T-helper 2 cell (primary cell): Measurements from ENCODE around the gene SYNGR2.
"Not testable (repeated sequence)": the region's sequence is repeated elsewhere in the genome, so short reads cannot be mapped to it uniquely, and the experiment has no call there.

ENCODE experiments used
- DNase-seq, 5 experiments: peaks; one replicate each; pipeline versions ENCODE4 v3.0.0 to v3.0.0-alpha.2; 2012 to 2022

The SYNGR2 gene

DNA sequence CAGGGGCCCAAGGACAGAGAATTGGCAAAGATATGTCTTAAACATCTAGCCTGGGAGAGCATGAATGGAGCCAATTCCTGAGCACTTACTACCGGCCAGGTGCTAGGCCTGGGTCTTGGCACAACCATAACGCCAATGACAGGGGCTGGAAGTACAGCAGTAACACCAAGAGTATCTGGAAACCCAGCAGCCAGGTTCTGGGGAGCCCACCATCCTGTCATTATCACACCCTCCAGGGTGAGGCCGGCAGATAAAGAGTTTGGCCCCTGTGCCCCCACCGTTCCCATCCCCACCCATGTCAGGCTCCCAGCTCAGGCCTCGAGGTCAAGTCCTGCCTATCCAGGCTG is 38.3 kb upstream of the SYNGR2 start:
- peak in 1 of 5 experiments; percentile 24 for DNase-seq

- DNase-seq, result peak in 3 of 5 experiments; percentile 77 to 98 (median 95)
Measured at GRCh38 chr17:78130437-78131101, 37.8 kb upstream of the SYNGR2 start, which contains the start of gene TMC8. TSS of gene TMC8 (plus strand) at chr17:78130771. CDS start at chr17:78131589, 818 bp downstream.

- DNase-seq, result peak in 2 of 5 experiments; percentile 50 to 73
Measured at GRCh38 chr17:78131172-78132083, 37.0 kb upstream of the SYNGR2 start.

- peak in 3 of 5 experiments; percentile 59 to 90 (median 83) for DNase-seq
Measured at GRCh38 chr17:78132084-78132676, 36.2 kb upstream of the SYNGR2 start.

- DNase-seq, result no peak
Measured at GRCh38 chr17:78132767-78133178, 35.6 kb upstream of the SYNGR2 start.

DNA sequence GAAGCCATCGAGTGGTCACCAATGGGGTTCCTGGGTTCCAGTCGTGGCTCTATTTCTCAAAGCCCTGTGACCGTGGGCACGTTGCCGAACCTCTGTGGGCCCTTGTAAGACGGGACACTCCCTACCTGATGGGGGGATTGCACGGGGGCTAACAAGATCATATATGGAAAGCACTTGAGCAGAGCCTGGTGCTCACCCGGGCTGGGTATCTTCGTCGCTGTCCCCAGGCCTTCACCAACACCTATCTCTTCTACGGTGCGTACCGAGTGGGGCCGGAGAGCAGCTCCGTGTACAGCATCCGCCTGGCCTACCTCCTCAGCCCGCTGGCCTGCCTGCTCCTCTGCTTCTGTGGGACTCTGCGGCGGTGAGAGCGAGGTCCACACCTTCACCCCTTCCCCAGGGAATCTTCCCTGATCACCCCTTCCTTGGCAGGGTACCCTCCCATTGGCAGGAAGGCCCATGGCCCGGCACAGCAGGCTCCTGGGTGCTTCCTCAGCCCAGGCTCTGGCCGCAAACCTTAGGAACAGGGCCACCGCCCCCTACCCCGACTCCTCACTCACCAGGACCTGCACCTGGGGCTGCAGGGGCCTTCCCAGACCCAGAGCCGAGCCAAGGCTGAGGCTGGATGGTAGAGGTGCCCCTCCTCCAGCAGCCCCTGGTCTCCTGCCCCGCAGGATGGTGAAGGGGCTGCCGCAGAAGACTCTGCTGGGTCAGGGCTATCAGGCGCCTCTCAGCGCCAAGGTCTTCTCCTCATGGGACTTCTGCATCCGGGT is 35.0 kb upstream of the SYNGR2 start:
- peak in 1 of 5 experiments; percentile 41 for DNase-seq

GRCh38 chr17:78133971-78134898 is 34.1 kb upstream of the SYNGR2 start:
- peak in 4 of 5 experiments; percentile 61 to 91 (median 78) for DNase-seq

- no peak for DNase-seq
Measured at GRCh38 chr17:78134899-78135385, 33.4 kb upstream of the SYNGR2 start.

GRCh38 chr17:78135858-78136500 is 32.4 kb upstream of the SYNGR2 start:
- no peak for DNase-seq

DNA sequence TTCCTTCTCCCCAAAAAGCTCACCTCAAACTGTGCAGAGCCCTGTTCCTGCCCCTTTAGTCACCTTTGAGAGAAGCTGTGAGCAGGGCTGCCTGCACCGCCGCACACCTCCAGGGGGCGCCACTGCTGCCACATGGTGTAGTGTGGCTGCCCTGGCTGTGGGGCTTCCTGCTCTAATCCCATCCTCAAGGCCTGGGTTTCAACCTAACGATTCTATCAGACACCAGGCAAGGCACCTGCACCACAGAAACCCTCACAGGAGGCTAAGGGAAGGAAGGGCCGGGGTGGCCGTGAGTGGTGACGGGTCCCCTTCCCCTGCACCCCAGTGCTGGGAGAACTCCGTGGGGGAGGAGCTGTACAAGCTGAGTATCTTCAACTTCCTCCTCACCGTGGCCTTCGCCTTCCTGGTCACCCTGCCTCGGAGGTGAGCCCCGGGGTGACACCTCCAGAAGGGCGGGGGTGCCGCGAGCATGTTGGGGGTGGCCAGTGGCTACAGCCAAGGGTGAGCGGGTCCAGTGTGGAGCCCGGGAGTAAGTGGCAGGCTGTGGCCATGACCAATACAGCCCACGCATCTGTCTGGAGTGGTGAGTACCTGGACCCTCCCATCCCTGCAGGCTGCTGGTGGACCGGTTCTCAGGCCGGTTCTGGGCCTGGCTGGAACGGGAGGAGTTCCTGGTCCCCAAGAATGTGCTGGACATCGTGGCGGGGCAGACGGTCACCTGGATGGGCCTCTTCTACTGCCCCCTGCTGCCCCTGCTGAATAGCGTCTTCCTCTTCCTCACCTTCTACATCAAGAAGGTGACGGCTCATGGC is 30.8 kb upstream of the SYNGR2 start:
- peak in 3 of 5 experiments; percentile 50 to 85 (median 51) for DNase-seq

GRCh38 chr17:78138204-78139060 is 29.9 kb upstream of the SYNGR2 start:
- no peak for DNase-seq

GRCh38 chr17:78139861-78140168 is 28.6 kb upstream of the SYNGR2 start:
- DNase-seq, result not testable (repeated sequence)

DNA sequence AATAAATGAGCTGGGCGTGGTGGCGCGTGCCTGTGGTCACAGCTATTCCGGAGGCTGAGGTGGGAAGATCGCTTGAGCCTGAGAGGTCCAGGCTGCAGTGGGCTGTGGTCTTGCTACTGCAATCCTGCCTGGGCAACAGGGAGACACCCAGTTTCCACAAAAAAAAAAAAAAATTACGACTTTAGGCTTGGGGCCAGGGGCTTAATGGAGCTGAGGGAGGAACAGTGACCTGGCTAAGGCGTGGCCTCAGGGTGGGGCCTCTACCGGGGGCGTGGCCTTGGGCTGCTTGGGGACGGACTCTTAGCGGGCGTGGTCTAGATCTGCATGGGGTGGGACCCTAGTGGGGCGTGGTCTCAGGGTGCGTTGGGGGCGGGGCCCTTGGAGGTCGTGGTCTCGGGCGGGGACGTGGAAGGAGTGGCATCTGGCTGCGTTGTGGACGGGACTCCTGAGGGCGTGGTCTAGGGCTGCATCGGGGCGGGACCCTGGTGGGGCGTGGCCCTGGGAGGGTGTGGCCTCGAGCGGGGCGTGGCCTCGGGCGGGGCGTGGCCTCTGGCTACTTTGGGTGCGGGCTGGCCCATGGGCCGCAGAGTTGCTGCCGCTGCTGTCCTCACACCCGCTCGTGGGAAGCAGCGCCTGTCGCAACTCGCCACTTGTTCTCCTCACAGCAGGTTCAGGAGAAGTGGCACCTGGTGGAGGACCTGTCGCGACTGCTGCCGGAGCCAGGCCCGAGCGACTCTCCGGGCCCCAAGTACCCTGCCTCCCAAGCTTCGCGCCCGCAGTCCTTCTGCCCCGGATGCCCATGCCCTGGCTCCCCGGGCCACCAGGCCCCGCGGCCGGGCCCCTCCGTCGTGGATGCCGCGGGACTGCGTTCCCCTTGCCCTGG is 28.0 kb upstream of the SYNGR2 start:
- DNase-seq, result peak; percentile 85 to 95 (median 95)

DNA sequence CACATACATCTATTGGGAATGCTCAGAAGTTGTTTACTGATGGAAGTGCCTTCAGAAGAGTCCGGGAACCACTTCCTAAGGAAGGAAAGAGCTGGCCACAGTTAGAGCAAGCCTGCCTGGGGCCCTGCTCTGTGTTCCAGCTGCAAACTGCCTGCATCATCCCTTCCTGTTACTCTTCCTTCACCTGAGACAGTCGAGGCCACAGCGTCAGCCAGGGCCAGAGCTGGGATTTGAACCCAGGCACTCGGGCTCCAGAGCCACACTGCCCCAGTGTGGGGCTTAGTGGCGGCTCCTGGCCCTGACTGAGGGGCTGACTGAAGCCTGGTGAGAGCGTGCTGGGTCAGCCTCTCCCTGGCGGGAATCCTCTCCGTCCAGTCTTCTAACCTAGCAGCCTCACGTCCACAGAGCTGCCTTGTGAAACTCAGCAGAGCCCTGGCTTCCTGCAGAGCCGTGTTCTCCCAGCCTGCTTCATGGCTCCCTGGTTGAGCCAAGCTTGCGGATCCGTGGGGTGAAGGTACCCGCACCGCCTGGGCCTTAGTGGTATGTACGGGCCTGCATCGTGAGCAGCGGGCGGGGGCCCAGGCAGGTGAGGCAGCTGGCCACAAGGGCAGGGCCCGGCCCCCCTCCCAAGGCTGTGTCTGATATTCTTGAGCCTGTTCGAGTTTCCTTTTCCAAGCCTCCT is 26.8 kb upstream of the SYNGR2 start:
- DNase-seq, result no peak

GRCh38 chr17:78142119-78142861 is 26.1 kb upstream of the SYNGR2 start:
- DNase-seq, result no peak
